ENCODE results near the gene CEP85L.

GRCh38 chr6:118641042-118641441, 10.3 kb downstream of the CEP85L start:
- TF ChIP-seq, protein P1, sequence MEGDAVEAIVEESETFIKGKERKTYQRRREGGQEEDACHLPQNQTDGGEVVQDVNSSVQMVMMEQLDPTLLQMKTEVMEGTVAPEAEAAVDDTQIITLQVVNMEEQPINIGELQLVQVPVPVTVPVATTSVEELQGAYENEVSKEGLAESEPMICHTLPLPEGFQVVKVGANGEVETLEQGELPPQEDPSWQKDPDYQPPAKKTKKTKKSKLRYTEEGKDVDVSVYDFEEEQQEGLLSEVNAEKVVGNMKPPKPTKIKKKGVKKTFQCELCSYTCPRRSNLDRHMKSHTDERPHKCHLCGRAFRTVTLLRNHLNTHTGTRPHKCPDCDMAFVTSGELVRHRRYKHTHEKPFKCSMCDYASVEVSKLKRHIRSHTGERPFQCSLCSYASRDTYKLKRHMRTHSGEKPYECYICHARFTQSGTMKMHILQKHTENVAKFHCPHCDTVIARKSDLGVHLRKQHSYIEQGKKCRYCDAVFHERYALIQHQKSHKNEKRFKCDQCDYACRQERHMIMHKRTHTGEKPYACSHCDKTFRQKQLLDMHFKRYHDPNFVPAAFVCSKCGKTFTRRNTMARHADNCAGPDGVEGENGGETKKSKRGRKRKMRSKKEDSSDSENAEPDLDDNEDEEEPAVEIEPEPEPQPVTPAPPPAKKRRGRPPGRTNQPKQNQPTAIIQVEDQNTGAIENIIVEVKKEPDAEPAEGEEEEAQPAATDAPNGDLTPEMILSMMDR (IDR thresholded peaks at IDR 0.05; ENCODE audit: borderline replicate concordance, extremely low read depth, low read length, poor library complexity, severe bottlenecking) = no peak
- no peak for TF ChIP-seq EZH2 (IDR thresholded peaks at IDR 0.05; ENCODE audit: borderline replicate concordance, low read depth, low read length, severe bottlenecking)
